GM18861 (cell line): ENCODE results near the gene KRTAP13-2.

ENCODE experiments used
- ATAC-seq: cut with Tn5 transposase; IDR thresholded peaks from one replicate; pipeline ENCODE4 v1.9.1; 2021; ENCODE audit not compliant: unreplicated experiment

Gene KRTAP13-2

DNA sequence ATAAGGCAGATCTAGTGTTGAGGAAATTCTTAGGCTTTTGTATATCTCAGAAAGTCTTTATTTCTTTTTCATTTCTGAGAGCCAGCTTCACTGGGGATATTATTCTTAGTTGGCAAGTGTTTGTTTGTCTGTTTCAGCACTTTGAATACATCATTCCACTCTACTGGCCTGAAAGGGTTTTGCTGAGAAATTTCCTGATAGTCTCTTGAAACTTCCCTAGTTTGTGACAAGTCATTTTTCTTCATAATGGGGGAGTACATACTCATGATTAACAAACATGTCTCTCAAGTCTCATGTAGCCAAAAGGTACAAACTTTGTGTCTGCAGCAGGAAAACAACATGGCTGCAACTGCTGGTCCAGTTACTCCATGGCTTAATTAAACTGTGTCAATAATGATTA, 45.7 kb downstream of the KRTAP13-2 start:
- ATAC-seq: no peak
